ENCODE data around the gene SECISBP2L. TPM values are rescaled to one million over a fixed set of nuclear protein-coding genes. Genes with fewer than 3 reads are reported as not detected.

The SECISBP2L gene
- total RNA-seq, 1 donor from 2014 or later = 9.7 TPM

GRCh38 chr15:48939648-48940047, 106.6 kb downstream of the SECISBP2L start:
- no peak for DNase-seq (ENCODE audit: low spot score in 2 of 2)
- intact Hi-C loops (cut with DNase I) = no loop called here
- Histone ChIP-seq H3K4me3 (no peak overlapping the region), H3K9me3 (no peaks in the 10 kb centered on the region), H3K36me3 (no peaks in the 10 kb centered on the region), H3K4me1 (no peaks in the 10 kb centered on the region), H3K27me3 (no peaks in the 10 kb centered on the region), H3K27ac (peak overlapping the region in 1 of 2 donors; percentile 52)
- TF ChIP-seq CTCF (IDR thresholded peaks at IDR 0.05) = no peak

Other genes starting within 250 kb of the SECISBP2L start
- 1.1 TPM for gene CEP152, start 235.4 kb downstream of the SECISBP2L start, total RNA-seq
- 247 TPM for gene EID1, start 168.3 kb downstream of the SECISBP2L start, total RNA-seq
- 7.2 TPM for gene SHC4, start 82.5 kb downstream of the SECISBP2L start, total RNA-seq
- gene COPS2, start 109.2 kb upstream of the SECISBP2L start, total RNA-seq = 56.0 TPM
- gene GALK2, start 123.8 kb upstream of the SECISBP2L start, total RNA-seq = 10.0 TPM